ENCODE data around the gene SNX30.

The SNX30 gene

DNA sequence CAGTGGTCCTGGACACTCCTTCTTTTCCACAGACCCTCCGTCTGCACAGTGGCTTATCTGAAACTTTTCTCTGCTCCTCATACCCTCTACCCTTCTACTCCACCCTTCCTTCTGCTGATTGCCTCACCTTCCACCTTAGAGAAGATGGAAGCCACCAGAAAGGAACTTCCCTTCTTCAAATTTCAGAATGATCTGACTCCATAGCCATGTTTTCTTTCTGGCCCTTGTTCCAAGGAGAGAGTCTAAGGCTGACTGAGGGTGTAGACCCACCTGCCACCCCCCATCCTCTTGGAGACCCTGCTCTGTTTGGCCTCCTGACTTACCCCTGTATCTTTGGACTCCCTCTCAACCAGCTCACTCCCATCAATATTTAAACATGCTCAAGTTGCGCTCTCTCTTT, 7.4 kb downstream of the SNX30 start:
- TF ChIP-seq, protein P1, sequence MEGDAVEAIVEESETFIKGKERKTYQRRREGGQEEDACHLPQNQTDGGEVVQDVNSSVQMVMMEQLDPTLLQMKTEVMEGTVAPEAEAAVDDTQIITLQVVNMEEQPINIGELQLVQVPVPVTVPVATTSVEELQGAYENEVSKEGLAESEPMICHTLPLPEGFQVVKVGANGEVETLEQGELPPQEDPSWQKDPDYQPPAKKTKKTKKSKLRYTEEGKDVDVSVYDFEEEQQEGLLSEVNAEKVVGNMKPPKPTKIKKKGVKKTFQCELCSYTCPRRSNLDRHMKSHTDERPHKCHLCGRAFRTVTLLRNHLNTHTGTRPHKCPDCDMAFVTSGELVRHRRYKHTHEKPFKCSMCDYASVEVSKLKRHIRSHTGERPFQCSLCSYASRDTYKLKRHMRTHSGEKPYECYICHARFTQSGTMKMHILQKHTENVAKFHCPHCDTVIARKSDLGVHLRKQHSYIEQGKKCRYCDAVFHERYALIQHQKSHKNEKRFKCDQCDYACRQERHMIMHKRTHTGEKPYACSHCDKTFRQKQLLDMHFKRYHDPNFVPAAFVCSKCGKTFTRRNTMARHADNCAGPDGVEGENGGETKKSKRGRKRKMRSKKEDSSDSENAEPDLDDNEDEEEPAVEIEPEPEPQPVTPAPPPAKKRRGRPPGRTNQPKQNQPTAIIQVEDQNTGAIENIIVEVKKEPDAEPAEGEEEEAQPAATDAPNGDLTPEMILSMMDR (IDR thresholded peaks at IDR 0.05; ENCODE audit: insufficient read depth, low read depth, low read length, missing control alignments) = no peak
- DNase-seq (ENCODE audit: low read depth) = no peak
- H3K4me3 ChIP-seq (ENCODE audit: low read depth, low read length) = no peak overlapping the region

DNA sequence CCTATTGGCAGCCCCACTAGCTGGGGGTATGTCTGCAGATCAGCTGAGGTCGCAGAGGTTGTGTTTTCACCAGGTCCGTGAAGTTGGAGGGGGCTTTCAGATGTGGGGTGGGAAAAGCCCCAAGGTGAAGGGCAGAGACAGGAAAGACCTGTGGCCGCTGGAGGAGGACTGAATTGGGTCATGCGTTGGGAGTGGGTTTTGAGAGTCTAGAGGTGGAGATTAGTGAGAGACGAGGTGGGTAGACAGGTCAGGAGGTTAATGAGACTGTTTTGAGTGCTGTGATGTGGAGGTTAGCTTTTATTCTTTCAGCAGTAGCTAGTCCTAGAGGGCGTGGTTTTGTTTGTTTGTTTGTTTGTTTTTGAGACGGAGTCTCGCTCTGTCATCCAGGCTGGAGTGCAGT, 10.3 kb downstream of the SNX30 start:
- TF ChIP-seq, protein P1 (IDR thresholded peaks at IDR 0.05; ENCODE audit: insufficient read depth, low read depth, low read length, missing control alignments) = no peak
- no peak overlapping the region for H3K4me3 ChIP-seq (ENCODE audit: low read depth, low read length)
- no peak for DNase-seq (ENCODE audit: low read depth)

DNA sequence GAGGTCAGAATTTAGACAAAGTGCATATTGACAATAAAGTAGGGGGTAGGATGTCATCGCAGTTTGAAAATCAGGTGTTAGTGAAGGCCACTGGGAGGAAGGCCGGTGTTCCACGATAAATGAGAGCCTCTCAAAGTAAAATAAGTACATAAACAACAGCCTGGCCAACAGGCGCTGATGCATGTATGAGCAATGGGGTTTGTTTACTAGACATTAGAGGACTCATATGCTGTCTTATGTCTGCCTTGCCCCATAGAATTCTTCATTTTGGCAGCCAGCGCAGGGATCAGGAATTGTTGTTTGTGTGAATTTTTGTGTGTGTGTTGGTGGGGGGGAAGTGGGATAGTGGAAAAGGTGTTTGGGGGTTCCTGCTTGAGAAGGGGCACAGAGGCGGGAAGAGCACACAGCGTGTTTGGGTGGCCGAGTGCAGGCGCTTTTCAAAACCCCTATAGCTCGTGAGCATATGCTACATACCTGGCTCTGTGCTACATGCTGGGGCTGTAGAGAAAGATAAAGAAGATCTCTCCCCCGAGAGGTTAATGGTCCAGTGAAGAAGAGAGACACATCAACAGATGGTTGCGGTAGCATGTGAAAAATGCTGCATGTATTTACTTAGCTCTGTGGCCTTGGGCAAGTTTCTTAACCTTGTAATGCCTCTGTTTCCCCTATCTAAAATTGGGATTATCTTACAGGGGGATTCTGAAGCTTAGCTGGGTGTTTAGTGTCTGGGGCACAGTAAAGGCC, 11.5 kb downstream of the SNX30 start:
- no peak overlapping the region for H3K4me3 ChIP-seq (ENCODE audit: low read depth, low read length)
- TF ChIP-seq, protein P1 (IDR thresholded peaks at IDR 0.05; ENCODE audit: insufficient read depth, low read depth, low read length, missing control alignments) = no peak
- no peak for DNase-seq (ENCODE audit: low read depth)

DNA sequence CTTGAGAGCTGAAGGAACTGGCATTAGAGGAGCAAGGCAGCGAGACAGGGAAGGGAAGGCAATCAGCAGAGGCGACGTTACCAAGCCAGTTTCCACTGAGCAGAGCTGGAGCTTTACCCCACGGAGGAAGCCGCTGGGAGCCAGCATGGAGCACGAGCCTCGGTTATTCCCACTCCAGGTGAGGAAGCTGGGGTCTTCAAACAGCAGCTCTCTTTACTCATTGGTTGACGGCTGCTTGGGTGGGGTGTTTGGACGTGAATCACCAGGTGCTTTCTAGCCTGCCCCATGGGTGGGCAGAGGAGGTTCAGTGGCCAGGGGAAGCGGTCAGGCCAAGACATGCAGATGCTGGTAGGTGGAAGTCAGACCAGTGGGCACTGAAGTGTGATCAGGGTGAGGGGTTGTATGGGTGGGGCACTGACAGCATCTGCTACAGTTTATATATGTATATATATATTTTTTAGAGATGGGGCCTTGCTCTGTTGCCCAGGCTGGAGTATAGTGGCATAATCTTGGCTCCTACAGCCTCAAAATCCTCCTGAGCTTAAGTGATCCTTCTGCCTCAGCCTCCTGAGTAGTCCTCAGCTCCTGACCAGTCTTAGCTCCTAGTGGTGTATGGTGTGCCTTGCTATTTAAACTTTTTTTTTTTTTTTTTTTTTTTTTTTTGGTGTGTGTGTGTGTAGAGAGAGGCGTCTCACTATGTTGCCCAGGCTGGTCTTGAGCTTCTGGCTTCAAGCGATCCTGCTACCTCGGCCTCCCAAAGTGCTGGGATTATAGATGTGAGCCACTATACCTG, 12.4 kb downstream of the SNX30 start:
- no peak overlapping the region for H3K4me3 ChIP-seq (ENCODE audit: low read depth, low read length)
- no peak for DNase-seq (ENCODE audit: low read depth)
- TF ChIP-seq, protein P1 (IDR thresholded peaks at IDR 0.05; ENCODE audit: insufficient read depth, low read depth, low read length, missing control alignments) = no peak

DNA sequence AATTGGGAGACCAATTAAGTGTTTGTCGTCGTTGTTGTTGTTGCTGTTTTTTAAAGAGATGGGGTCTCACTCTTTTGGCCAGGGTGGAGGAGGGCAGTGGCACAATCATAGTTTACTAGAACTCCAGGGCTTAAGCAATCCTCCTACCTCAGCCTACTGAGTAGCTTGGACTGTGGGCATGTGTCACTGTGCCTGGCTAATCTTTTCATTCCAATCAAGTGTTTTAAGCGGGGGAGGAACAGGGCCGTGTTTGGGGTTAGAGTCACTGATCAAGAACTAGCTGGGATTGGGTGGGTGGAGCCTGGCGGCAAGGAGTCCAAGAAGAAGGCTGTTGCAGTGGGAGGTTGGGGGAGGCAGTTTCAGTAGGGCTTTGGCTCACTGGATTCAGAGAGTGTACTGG, 13.8 kb downstream of the SNX30 start:
- H3K4me3 ChIP-seq (ENCODE audit: low read depth, low read length) = no peak overlapping the region
- DNase-seq (ENCODE audit: low read depth) = no peak
- TF ChIP-seq, protein P1 (IDR thresholded peaks at IDR 0.05; ENCODE audit: insufficient read depth, low read depth, low read length, missing control alignments) = no peak

DNA sequence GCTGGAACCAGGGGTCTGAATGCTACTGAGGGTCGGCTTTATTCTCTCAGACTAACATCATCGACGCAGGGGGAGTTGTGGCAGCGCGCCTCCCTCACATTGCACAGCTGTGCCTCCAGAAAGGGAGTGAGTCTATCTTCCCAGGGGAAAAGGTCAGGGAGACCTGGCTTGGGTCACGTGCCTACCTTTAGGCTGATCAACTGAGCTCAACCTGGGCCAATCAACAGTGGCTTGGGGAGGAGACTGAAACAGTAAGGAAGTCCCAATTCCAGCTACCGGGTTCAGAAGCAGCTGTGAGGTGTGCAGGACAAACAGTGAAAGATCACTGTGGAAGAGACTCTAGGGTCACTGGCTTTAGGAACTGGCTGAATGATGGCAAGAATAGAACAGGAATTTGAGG, 14.3 kb downstream of the SNX30 start:
- TF ChIP-seq, protein P1 (IDR thresholded peaks at IDR 0.05; ENCODE audit: insufficient read depth, low read depth, low read length, missing control alignments) = no peak
- DNase-seq (ENCODE audit: low read depth) = no peak
- H3K4me3 ChIP-seq (ENCODE audit: low read depth, low read length) = no peak overlapping the region

All from GM12865 (cell line).